Neuronal stem cell (in vitro differentiated cells): ENCODE data around the gene KDR. TPM values are rescaled to one million over a fixed set of nuclear protein-coding genes. Genes with fewer than 3 reads are reported as not detected.

ENCODE experiments used
- DNase-seq: peaks from one replicate; pipeline ENCODE4 v3.0.0-alpha.2; 2013; ENCODE audit warnings: low spot score
- H2AFZ ChIP-seq: one replicate; pipeline ENCODE4 v1.6.1; 2013; ENCODE audit warnings: mild to moderate bottlenecking, low read length, inconsistent platforms
- H2AK5ac ChIP-seq: 2 replicates; pipeline ENCODE4 v1.6.1; 2013; ENCODE audit warnings: low read depth, mild to moderate bottlenecking, inconsistent platforms, low read length, moderate library complexity, mixed read lengths
- H2BK120ac ChIP-seq: 2 replicates; pipeline ENCODE4 v1.6.1; 2013; ENCODE audit warnings: low read depth, mild to moderate bottlenecking, inconsistent platforms, low read length, moderate library complexity, mixed read lengths
- H2BK12ac ChIP-seq: one replicate; pipeline ENCODE4 v1.6.1; 2013; ENCODE audit warnings: low read length, inconsistent platforms
- H2BK15ac ChIP-seq: 2 replicates; pipeline ENCODE4 v1.6.1; 2013; ENCODE audit warnings: mild to moderate bottlenecking, low read length, inconsistent platforms, mixed read lengths
- H2BK5ac ChIP-seq: one replicate; pipeline ENCODE4 v1.6.1; 2013; ENCODE audit warnings: inconsistent platforms, mild to moderate bottlenecking, low read length, moderate library complexity
- H3K14ac ChIP-seq: one replicate; pipeline ENCODE4 v1.6.1; 2013; ENCODE audit warnings: low read length, inconsistent platforms
- H3K18ac ChIP-seq: 2 replicates; pipeline ENCODE4 v1.6.1; 2013; ENCODE audit warnings: low read length, inconsistent platforms
- H3K23ac ChIP-seq: 2 replicates; pipeline ENCODE4 v1.6.1; 2013; ENCODE audit warnings: low read depth, mild to moderate bottlenecking, mixed read lengths, low read length, inconsistent platforms; ENCODE audit not compliant: poor library complexity
- H3K27ac ChIP-seq: replicated peaks from 3 replicates; pipeline ENCODE4 v1.5.1; 2013; ENCODE audit warnings: low read length, inconsistent platforms
- H3K27me3 ChIP-seq, 3 experiments: 2 replicates each; pipeline ENCODE4 v1.6.1; 2013; ENCODE audit warnings: low read length in 3 of 3, mild to moderate bottlenecking in 2 of 3, inconsistent platforms in 1 of 3, low read depth in 1 of 3, mixed read lengths in 1 of 3, moderate library complexity in 1 of 3; ENCODE audit not compliant: control insufficient read depth in 3 of 3, insufficient read depth in 3 of 3
- H3K36me3 ChIP-seq, 2 donors: replicated peaks in 1 of 2; 2 replicates each; pipeline ENCODE4 v1.6.1; 2013; ENCODE audit warnings: low read length in 2 of 2; ENCODE audit not compliant: control insufficient read depth in 2 of 2, insufficient read depth in 2 of 2
- H3K4ac ChIP-seq: 2 replicates; pipeline ENCODE4 v1.6.1; 2013; ENCODE audit warnings: inconsistent platforms, mild to moderate bottlenecking, low read length, moderate library complexity
- H3K4me1 ChIP-seq, 2 donors: 1 replicate in 1 of 2; 2 replicates in 1 of 2; pipeline ENCODE4 v1.6.1; 2013; ENCODE audit warnings: low read length in 2 of 2, low read depth in 1 of 2; ENCODE audit not compliant: control insufficient read depth in 2 of 2, insufficient read depth in 1 of 2
- H3K4me2 ChIP-seq: one replicate; pipeline ENCODE4 v1.6.1; 2013; ENCODE audit warnings: mild to moderate bottlenecking, low read length, inconsistent platforms; ENCODE audit not compliant: insufficient read depth, poor library complexity, severe bottlenecking
- H3K4me3 ChIP-seq, 2 donors: 2 replicates each; pipeline ENCODE4 v1.5.1; 2013; ENCODE audit warnings: low read length in 2 of 2, mild to moderate bottlenecking in 2 of 2, inconsistent platforms in 1 of 2, moderate library complexity in 1 of 2
- H3K79me1 ChIP-seq: one replicate; pipeline ENCODE4 v1.6.1; 2013; ENCODE audit warnings: low read depth, mild to moderate bottlenecking, inconsistent platforms, low read length, moderate library complexity
- H3K9ac ChIP-seq: one replicate; pipeline ENCODE4 v1.6.1; 2013; ENCODE audit warnings: mild to moderate bottlenecking, low read depth, low read length, inconsistent platforms; ENCODE audit not compliant: poor library complexity
- H3K9me3 ChIP-seq, 2 donors: replicated peaks in 1 of 2; 2 replicates each; pipeline versions ENCODE3 to v1.6.1; 2013; ENCODE audit warnings: low read length in 2 of 2, mild to moderate bottlenecking in 2 of 2, inconsistent platforms in 1 of 2, low read depth in 1 of 2, mixed read lengths in 1 of 2, moderate library complexity in 1 of 2; ENCODE audit not compliant: control insufficient read depth in 2 of 2, insufficient read depth in 1 of 2
- H4K8ac ChIP-seq: one replicate; pipeline ENCODE4 v1.6.1; 2013; ENCODE audit warnings: low read depth, mild to moderate bottlenecking, inconsistent platforms, low read length, moderate library complexity
- H4K91ac ChIP-seq: one replicate; pipeline ENCODE4 v1.6.1; 2013; ENCODE audit warnings: low read length, low read depth, mild to moderate bottlenecking, inconsistent platforms; ENCODE audit not compliant: poor library complexity
- WGBS, 2 donors: extraction: QIAGEN DNeasy Blood & Tissue Kit; methylation state at CpG; one replicate each; pipeline ENCODE4 v1.1.7; 2013; ENCODE audit warnings: missing lambda C conversion rate in 2 of 2, mixed read lengths in 1 of 2; ENCODE audit not compliant: insufficient read length in 2 of 2, insufficient replicate concordance in 1 of 2; ENCODE audit errors: extremely low coverage in 2 of 2; 5-methylcytosine and 5-hydroxymethylcytosine counted together
- polyA plus RNA-seq, 2 experiments: library from polyadenylated mRNA; stranded (reverse); fragments of 200-250 nt; gene quantifications; one replicate each; pipeline ENCODE4 v1.2.3, GENCODE V29; 2013

Gene KDR
- polyA plus RNA-seq (2013, experiment 1 of 2): 0.35 TPM
- polyA plus RNA-seq (2013, experiment 2 of 2): 0.37 TPM

DNA sequence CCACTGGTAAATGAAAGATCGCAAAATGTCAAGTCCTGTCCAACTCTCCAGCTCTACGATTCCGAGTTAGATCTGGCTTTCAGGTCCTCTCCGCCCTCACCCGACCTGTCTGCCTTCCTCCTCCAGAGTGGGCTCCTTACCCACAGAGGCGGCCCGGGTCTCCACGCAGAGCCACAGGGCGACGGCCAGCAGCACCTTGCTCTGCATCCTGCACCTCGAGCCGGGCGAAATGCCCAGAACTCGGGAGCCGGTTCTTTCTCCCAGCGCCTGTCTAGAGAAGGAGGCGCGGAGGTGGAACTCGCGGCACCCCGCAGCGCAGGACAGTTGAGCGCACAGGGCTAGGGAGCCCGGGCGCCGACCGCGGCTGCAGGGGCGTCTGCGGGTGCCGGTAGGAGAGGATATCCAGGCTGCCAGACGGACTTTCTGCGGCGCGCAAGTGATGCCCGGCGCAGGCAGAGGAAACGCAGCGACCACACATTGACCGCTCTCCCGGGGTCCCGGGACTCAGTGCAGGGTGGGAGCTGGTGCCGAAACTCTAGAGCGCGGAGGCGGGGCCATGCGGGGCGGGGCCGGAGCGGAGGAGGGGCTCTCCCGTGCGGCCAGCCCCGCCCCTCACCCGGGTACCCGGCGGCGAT lies at the start of gene KDR:
TSS of gene KDR (minus strand) at position 509 of the 635 bp plus-strand sequence. CDS start at position 207, 302 bp downstream.
- Histone ChIP-seq H3K79me1 (no peaks in the 10 kb centered on the region), H2AFZ (peak within 1 kb of the TSS; percentile 95), H3K4me3 (peak within 1 kb of the TSS; percentile 54 to 80), H2BK5ac (peak within 1 kb of the TSS; percentile 75), H3K27ac (no peak within 1 kb of the TSS), H3K9ac (peak within 1 kb of the TSS; percentile 84), H2BK15ac (no peak within 1 kb of the TSS), H3K14ac (peak within 1 kb of the TSS; percentile 31), H3K27me3 (peaks cover 9 to 27% (median 26%) of the 10 kb centered on the region in 3 experiments), H3K18ac (peak within 1 kb of the TSS; percentile 91), H3K23ac (peak within 1 kb of the TSS; percentile 65), H4K8ac (no peak within 1 kb of the TSS), H3K36me3 (no peaks in the 10 kb centered on the region), H3K4me2 (peak within 1 kb of the TSS; percentile 100), H3K4me1 (peaks cover 6% of the 10 kb centered on the region in 2 donors), H3K4ac (peak within 1 kb of the TSS; percentile 23), H2BK120ac (peak within 1 kb of the TSS; percentile 87), H2BK12ac (peak within 1 kb of the TSS; percentile 58), H4K91ac (no peak within 1 kb of the TSS), H3K9me3 (no peaks in the 10 kb centered on the region), H2AK5ac (peak within 1 kb of the TSS; percentile 63)
- DNase-seq: peak; percentile 65
- WGBS, 2 donors: no CpG with 5 or more reads among the region's 57 CpGs

DNA sequence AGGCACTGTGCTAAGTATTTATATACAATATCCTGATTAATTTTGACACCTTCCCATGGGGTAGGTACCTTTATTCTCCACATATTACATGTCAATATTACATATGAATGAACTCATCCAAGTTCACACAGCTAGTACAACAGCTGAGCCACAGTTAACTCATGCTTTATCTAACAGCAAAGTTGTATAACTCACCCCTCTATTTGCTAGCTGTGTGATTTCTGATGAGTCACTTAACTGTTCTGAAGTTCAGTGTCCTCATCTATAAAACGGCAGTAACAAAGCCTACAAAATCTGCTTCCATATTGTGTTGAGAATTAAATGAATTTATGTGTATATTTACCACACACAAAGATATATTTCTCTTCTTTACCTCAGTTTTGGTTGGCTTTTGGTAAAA lies 48.2 kb upstream of the KDR start:
- H3K18ac ChIP-seq: no peak overlapping the region
- no peak overlapping the region for H2BK15ac ChIP-seq
- H3K4me1 ChIP-seq: peaks cover 7 to 17% of the 10 kb centered on the region in 2 donors
- no peaks in the 10 kb centered on the region for H3K27me3 ChIP-seq
- no peak overlapping the region for H2AFZ ChIP-seq
- H3K9ac ChIP-seq: no peak overlapping the region
- no peak overlapping the region for H3K14ac ChIP-seq
- no peak overlapping the region for H2BK120ac ChIP-seq
- WGBS, 2 donors: no CpG with 5 or more reads among the region's 1 CpG
- H3K9me3 ChIP-seq: no peaks in the 10 kb centered on the region
- no peak overlapping the region for H4K91ac ChIP-seq
- no peaks in the 10 kb centered on the region for H3K79me1 ChIP-seq
- H3K4ac ChIP-seq: no peak overlapping the region
- H3K4me2 ChIP-seq: no peak overlapping the region
- H2AK5ac ChIP-seq: no peak overlapping the region
- no peak overlapping the region for H2BK5ac ChIP-seq
- H3K23ac ChIP-seq: no peak overlapping the region
- no peak overlapping the region for H4K8ac ChIP-seq
- no peak overlapping the region for H3K27ac ChIP-seq
- H2BK12ac ChIP-seq: no peak overlapping the region
- DNase-seq: no peak
- H3K36me3 ChIP-seq: no peaks in the 10 kb centered on the region
- H3K4me3 ChIP-seq: no peak overlapping the region

DNA sequence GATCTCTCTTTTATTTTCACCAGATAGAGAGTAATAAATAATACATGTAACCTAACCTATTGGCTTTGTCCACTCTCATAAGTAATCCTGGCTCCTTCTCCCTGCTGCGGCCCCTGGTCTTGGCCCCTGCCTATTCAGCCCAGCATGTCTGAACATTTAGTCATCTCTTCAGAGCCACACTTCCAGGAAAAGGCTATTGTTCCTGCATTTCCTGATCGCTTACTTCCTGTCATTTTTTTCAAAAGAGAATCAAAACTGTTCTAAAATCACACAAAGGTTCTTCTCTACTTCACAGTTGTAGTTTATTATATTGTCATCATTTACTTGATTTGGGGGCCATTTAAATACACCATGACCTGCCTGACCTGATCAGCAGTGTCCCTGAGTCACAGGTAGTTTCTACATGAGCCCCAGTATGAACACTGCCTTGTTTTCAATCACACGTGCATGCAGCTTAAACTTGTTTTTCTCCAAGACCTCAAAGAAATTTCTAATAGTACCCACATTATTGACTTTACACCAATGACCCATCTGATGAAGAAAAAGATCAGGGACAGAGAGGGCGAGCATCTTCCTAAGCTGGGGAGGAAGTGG lies 47.4 kb upstream of the KDR start:
- Histone ChIP-seq H3K9me3 (no peaks in the 10 kb centered on the region), H2BK120ac (no peak overlapping the region), H2AK5ac (no peak overlapping the region), H3K27me3 (no peaks in the 10 kb centered on the region), H2AFZ (peak overlapping the region; percentile 9), H3K36me3 (no peaks in the 10 kb centered on the region), H3K23ac (no peak overlapping the region), H3K18ac (no peak overlapping the region), H3K14ac (no peak overlapping the region), H4K8ac (no peak overlapping the region), H3K4me3 (no peak overlapping the region), H3K4me2 (no peak overlapping the region), H2BK12ac (no peak overlapping the region), H3K4ac (no peak overlapping the region), H3K9ac (no peak overlapping the region), H3K4me1 (peaks cover 7 to 17% of the 10 kb centered on the region in 2 donors), H4K91ac (no peak overlapping the region), H3K27ac (no peak overlapping the region), H2BK15ac (no peak overlapping the region), H3K79me1 (no peaks in the 10 kb centered on the region), H2BK5ac (no peak overlapping the region)
- no CpG with 5 or more reads among the region's 4 CpGs for WGBS, 2 donors
- DNase-seq: no peak

DNA sequence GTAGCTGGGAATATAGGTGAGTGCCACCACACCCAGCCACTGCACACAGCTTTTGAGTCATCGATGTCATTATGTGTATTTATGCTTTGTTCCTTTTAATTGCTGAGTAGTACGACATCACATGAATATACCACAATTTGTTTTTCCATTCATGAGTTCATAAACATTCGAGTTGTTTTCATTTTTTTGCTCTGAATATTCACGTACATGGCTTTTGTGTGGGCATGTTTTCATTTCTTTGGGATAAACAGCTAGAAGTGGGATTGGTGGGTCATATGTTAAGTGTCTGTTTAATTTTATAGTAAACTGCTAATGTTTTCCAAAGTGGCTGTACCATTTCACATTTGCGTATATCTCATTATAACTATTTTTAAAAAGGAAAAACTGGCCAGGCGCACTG lies 45.1 kb upstream of the KDR start:
- H3K14ac ChIP-seq: no peak overlapping the region
- no peak overlapping the region for H3K18ac ChIP-seq

More for the DNA sequence above, 45.1 kb upstream of the KDR start:
- H2BK12ac ChIP-seq: no peak overlapping the region
- H2AFZ ChIP-seq: no peak overlapping the region
- H2BK15ac ChIP-seq: no peak overlapping the region
- no peak overlapping the region for H2AK5ac ChIP-seq
- H4K91ac ChIP-seq: no peak overlapping the region
- H2BK120ac ChIP-seq: no peak overlapping the region
- H3K79me1 ChIP-seq: no peaks in the 10 kb centered on the region
- H3K27me3 ChIP-seq: no peaks in the 10 kb centered on the region
- no CpG with 5 or more reads among the region's 6 CpGs for WGBS, 2 donors
- H3K9me3 ChIP-seq: no peaks in the 10 kb centered on the region
- no peak overlapping the region for H4K8ac ChIP-seq
- H3K23ac ChIP-seq: no peak overlapping the region
- no peak overlapping the region for H3K4me2 ChIP-seq
- H3K4me1 ChIP-seq: peaks cover 7 to 17% of the 10 kb centered on the region in 2 donors
- no peak overlapping the region for H2BK5ac ChIP-seq
- no peak overlapping the region for H3K4ac ChIP-seq
- H3K27ac ChIP-seq: no peak overlapping the region
- H3K4me3 ChIP-seq: no peak overlapping the region
- H3K9ac ChIP-seq: no peak overlapping the region
- no peak for DNase-seq
- no peaks in the 10 kb centered on the region for H3K36me3 ChIP-seq
